ENCODE measurements around the gene NSF. TPM values are rescaled to one million over a fixed set of nuclear protein-coding genes. Genes with fewer than 3 reads are reported as not detected.
"Not testable (repeated sequence)": the region's sequence is repeated elsewhere in the genome, so short reads cannot be mapped to it uniquely, and the experiment has no call there.

Gene NSF
- total RNA-seq, 2 experiments from 2014 or later: 49.8 to 52.8 TPM

DNA sequence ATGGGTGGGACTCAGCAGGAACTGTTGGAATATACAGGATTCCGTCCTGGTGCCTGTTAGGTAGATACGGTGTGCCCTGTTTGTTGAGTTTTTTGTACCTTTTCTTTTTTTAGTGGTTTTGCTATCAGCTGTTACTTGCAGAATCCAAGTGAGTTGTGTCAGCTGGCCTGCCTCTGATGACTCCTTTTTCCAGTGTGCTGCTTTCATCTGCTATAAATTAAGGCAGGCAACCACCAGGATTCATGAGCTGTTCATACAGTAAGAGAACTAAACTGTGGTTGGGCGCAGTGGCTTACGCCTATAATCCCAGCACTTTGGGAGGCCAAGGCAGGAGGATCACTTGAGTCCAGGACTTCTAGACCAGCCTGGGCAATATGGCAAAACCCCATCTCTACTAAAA lies 148.1 kb downstream of the NSF start:
- H3K36me3 Mint-ChIP-seq: peaks cover 4% of the 10 kb centered on the region

DNA sequence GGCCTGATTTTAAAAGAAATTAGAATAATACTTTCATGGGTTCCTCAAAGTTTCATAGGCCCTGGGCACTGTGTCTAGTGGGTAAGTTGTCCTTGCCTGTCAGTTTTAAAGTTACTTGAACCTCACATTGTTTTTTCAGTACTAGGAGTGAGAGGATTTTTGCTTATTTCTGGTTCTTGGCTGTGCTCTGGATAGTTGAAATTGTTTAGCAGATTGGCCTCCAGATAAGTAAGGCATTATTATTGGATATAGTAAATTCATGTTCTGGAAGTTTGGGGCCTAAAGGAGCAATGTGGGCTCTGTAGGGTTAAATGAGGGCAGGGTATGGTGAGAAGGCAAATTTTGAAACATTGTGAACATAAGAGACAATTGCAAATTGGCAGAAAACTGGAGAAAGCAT lies 149.5 kb downstream of the NSF start:
- Mint-ChIP-seq H3K9me3 (no peaks in the 10 kb centered on the region), H3K27me3 (no peaks in the 10 kb centered on the region), H3K4me1 (peaks cover 3% of the 10 kb centered on the region), H3K4me3 (no peak overlapping the region), H3K36me3 (peaks cover 6% of the 10 kb centered on the region), H3K27ac (no peak overlapping the region)
- POLR2A ChIA-PET: no interaction called here
- ATAC-seq (ENCODE audit: low read depth) (no peak), DNase-seq (no peak)

More for the DNA sequence above, 148.1 kb downstream of the NSF start:
- Mint-ChIP-seq H3K9me3 (no peaks in the 10 kb centered on the region), H3K4me3 (no peak overlapping the region), H3K27ac (no peak overlapping the region), H3K27me3 (no peaks in the 10 kb centered on the region), H3K4me1 (peaks cover 3% of the 10 kb centered on the region)
- DNase-seq (no peak), ATAC-seq (ENCODE audit: low read depth) (no peak)
- POLR2A ChIA-PET: no interaction called here

DNA sequence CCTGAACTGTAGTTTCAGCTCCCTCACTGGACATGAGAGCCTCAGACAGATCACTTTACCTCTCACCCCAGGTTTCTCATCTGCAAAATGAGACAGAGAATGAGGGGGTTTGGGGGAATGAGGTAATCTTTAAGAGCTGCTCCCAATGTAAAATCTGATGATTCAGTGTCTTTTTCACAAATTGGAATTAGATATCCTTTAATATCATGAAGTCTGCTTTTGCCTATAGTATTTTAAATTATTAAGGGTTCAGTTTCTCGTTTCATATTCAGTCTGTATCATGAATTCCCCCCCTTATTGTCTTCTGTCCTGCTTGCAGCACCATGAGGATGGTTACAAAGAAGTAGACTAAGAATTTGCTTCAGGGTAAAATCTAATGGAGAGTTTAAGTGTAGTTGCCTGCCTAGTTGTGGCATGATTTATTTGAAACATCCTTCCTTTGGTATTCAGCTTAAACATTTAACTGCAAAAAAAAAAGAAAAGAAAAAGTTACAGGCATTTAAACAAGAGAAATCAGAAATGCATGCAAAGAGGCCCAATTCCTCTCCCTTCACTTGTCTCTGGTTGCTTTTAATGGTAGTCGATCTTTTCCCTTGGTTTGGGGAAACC lies 150.8 kb downstream of the NSF start:
- Mint-ChIP-seq H3K4me1 (peaks cover 3% of the 10 kb centered on the region), H3K27me3 (no peaks in the 10 kb centered on the region), H3K27ac (no peak overlapping the region), H3K36me3 (peaks cover 8% of the 10 kb centered on the region), H3K4me3 (no peak overlapping the region), H3K9me3 (no peaks in the 10 kb centered on the region)
- ATAC-seq (ENCODE audit: low read depth) (no peak), DNase-seq (no peak)
- POLR2A ChIA-PET: no interaction called here

DNA sequence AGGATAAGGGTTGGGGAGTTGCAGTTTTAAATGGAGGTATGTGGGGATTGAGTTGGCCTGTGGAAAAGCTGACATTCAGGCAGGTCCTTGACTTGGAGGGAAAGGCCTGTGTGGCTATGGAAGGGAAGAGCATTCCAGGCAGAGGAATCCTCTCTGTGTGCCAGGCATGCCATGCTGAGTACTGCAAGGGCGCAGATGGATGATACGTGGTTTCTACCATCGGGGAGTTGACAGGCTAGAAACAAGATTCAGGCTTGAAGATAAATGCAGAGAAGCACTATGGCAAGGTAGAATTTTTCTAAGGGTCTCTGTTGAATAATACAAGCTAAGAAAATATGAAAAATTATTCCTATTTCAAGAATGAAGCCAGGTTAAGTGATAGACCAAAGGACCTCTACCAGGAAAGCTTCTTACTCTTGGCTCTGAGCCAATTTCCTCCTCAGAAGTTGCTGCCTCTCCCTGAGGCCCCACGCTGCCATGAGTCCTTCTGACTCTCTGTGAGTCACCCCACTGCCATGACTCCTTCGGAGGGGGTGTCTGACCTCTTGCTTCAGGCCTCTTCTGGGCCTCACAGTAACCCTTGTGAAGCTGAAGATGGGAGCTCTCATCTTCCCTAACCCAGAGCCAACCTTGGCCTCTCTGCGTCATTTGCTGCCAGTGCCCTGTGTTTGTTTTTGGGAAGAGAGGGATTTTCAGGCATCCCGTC lies 152.2 kb downstream of the NSF start:
- Mint-ChIP-seq H3K4me1 (peaks cover 3% of the 10 kb centered on the region), H3K27ac (no peak overlapping the region), H3K27me3 (no peaks in the 10 kb centered on the region), H3K9me3 (no peaks in the 10 kb centered on the region), H3K4me3 (no peak overlapping the region), H3K36me3 (peaks cover 8% of the 10 kb centered on the region)
- no peak for DNase-seq
- ATAC-seq (ENCODE audit: low read depth): no peak
- POLR2A ChIA-PET: no interaction called here

DNA sequence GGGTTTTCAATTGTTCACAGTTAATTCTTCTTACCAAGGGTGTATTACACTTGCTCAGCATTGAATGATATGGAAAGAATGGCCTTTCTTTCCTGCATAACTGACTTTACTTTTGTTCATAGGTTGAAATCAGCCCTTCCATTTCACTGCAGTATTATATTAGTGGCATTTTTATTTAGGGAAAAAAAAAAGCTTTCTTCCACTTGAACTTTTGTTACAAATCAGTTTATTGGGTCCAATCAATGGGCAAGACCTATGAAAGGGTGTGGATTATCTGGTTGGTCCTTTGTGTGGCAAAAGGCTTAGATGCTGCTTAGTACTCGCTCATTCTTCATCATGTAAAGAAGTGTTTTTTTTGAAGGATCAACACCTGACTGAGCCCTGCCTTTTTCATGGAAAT lies 154.0 kb downstream of the NSF start:
- Mint-ChIP-seq H3K27me3 (no peaks in the 10 kb centered on the region), H3K4me1 (peaks cover 3% of the 10 kb centered on the region), H3K4me3 (no peak overlapping the region), H3K27ac (no peak overlapping the region), H3K36me3 (peaks cover 6% of the 10 kb centered on the region), H3K9me3 (no peaks in the 10 kb centered on the region)
- DNase-seq (no peak), ATAC-seq (ENCODE audit: low read depth) (no peak)
- POLR2A ChIA-PET: no interaction called here

DNA sequence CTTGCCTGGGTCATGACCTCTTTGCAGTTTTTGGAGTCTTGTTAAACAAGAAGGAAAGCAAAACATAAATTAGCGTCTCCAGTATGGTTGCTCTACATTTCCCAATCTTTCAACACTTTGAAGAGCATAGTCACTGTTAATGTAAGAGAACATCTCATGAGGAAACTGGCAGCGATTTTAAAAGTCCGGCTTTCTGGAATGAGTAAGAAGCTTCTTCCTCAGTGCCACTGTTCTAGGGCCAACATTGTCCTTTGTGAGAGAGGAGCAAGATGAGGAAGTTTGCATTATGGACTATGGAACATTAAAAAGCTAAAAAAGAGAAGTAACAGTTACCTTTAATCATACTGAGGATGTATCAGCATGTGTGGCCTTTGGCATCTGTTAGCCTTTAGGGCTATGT lies 154.9 kb downstream of the NSF start:
- DNase-seq (no peak), ATAC-seq (ENCODE audit: low read depth) (no peak)
- Mint-ChIP-seq H3K9me3 (no peaks in the 10 kb centered on the region), H3K4me3 (no peak overlapping the region), H3K4me1 (peaks cover 3% of the 10 kb centered on the region), H3K27ac (no peak overlapping the region), H3K27me3 (no peaks in the 10 kb centered on the region), H3K36me3 (peaks cover 6% of the 10 kb centered on the region)
- POLR2A ChIA-PET: no interaction called here

DNA sequence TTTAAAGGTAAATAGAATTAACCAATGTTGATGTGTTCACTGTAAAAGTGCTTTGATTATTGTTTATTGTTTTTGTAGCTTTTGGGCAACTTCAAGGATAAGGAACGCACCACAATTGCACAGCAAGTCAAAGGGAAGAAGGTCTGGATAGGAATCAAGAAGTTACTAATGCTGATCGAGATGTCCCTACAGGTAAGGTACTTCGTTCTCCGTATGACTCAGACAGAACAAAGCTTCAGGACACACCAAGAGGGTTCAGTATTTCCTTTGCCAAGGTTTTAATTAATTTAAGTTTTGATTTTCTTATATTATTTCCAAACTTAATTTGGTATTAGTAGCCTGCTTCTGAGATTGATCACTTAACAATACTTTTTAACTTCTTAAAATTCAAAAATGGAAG lies 161.0 kb downstream of the NSF start:
- no peak for ATAC-seq (ENCODE audit: low read depth)
- no peak overlapping the region for H3K4me3 Mint-ChIP-seq
- POLR2A ChIA-PET: no interaction called here
- no peaks in the 10 kb centered on the region for H3K4me1 Mint-ChIP-seq
- H3K27ac Mint-ChIP-seq: no peak overlapping the region
- no peaks in the 10 kb centered on the region for H3K9me3 Mint-ChIP-seq
- no peaks in the 10 kb centered on the region for H3K27me3 Mint-ChIP-seq
- no peak for DNase-seq
- H3K36me3 Mint-ChIP-seq: peaks cover 17% of the 10 kb centered on the region

DNA sequence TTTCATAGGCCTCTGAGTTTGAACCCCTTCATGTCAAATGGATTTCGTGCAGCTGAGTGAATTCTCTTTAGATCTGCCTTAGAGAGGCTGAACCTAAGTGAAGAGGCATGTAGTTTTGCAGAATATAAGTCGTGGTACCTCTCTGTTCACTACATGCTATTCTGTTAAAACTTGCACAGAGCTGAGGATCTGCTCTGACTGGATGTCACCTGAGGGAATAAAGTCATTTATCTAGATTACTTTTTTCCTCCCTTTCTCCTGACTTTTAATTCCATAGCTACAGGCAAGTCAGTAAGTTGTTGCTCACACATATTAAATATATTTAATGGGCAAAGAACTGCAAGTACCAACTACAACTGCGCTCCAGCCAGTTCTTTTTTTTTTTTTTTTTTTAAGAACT lies 163.3 kb downstream of the NSF start:
- Mint-ChIP-seq H3K4me1 (no peaks in the 10 kb centered on the region), H3K36me3 (peaks cover 17% of the 10 kb centered on the region), H3K27ac (no peak overlapping the region), H3K27me3 (no peaks in the 10 kb centered on the region), H3K9me3 (no peaks in the 10 kb centered on the region), H3K4me3 (no peak overlapping the region)
- no peak for ATAC-seq (ENCODE audit: low read depth)
- POLR2A ChIA-PET: no interaction called here
- no peak for DNase-seq

DNA sequence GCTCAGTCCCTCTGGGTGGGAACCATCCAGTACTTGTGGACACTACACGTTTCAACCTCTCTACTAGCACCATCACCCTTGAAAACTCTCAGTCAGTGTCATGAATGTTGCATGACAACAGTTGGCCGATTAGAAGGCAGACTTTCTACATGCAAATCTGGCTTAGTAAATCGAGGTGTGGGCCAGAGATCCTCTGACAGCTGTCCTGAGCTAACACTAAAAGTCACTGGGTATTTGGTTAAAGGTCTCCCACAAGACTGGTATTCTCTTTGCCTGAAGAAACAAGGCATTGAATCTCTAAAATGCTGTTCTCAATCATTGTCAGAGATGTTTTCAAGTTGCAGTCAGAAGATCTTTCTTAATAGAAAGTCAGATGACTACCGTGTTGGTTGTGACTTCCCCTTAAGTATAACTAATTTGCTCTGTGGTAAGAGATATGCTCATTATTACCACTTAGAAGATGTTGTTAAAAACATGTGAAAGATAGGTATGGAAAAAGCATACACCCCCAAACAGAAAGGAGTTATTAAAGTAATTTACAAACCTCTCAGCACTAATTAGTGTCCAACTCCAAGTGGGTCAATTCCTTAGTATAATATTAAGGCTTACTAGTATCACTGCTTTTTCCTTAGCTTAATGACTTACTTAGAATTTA lies 165.7 kb downstream of the NSF start:
- ATAC-seq (ENCODE audit: low read depth) (no peak), DNase-seq (no peak)
- H3K4me1 Mint-ChIP-seq: no peaks in the 10 kb centered on the region
- H3K9me3 Mint-ChIP-seq: no peaks in the 10 kb centered on the region
- POLR2A ChIA-PET: no interaction called here
- peaks cover 19% of the 10 kb centered on the region for H3K36me3 Mint-ChIP-seq
- no peak overlapping the region for H3K4me3 Mint-ChIP-seq
- H3K27me3 Mint-ChIP-seq: no peaks in the 10 kb centered on the region
- H3K27ac Mint-ChIP-seq: no peak overlapping the region

DNA sequence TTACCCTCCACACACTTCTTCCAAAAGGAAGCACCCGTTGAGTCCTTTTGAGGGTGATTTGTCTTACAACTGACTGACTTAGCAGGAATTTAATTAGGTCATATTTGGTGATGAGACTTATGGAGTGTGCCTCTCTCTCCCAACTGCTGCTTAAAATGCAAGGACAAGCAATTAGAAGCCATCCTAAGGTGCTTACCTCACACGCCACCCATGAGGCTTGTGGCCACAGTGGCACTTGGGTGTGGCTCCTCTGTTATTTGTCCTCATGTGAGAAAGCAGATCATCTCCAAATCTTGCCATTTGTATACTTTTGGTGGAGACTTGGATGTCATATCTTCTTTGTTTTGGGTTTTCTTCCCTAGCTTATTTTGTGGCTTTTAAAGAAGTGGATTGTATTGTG lies 166.4 kb downstream of the NSF start:
- DNase-seq (no peak), ATAC-seq (ENCODE audit: low read depth) (no peak)
- peaks cover 19% of the 10 kb centered on the region for H3K36me3 Mint-ChIP-seq
- H3K27me3 Mint-ChIP-seq: no peaks in the 10 kb centered on the region
- H3K9me3 Mint-ChIP-seq: no peaks in the 10 kb centered on the region
- no peaks in the 10 kb centered on the region for H3K4me1 Mint-ChIP-seq
- POLR2A ChIA-PET: no interaction called here
- H3K4me3 Mint-ChIP-seq: no peak overlapping the region
- H3K27ac Mint-ChIP-seq: no peak overlapping the region

DNA sequence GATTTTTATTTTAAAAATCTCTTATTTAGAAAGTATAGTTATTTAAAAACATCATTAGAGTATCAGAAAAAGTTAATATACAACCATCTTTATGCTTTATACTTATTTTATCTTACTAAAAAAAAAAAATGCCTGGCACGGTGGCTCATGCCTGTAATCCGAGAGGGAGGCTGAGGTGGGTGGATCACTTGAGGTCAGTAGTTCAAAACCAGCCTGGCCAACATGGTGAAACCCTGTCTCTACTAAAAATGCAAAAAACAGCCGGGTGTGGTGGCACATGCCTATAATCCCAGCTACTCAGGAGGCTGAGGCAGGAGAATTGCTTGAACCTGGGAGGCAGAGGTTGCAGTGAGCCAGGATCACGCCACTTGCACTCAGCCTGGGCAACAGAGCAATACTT lies 167.1 kb downstream of the NSF start:
- not testable (repeated sequence) for H3K4me1 Mint-ChIP-seq, H3K4me3 Mint-ChIP-seq

DNA sequence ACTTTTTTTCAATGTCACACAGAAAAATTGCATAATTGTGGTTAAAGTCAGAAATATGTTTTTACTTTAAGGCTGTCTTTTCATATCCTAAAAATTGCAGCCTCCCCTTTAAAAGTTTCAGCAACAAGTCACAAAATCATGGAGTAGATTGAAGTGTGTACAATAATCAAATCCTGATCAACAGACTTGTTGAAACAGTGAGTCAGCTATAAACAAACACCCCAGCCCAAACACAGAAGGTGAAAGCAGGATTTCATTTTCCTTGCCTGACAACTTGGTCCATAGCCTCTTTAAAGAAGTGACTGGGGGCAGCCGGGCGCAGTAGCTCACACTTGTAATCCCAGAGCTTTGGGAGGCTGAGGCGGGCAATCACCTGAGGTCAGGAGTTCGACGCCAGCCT lies 168.1 kb downstream of the NSF start:
- Mint-ChIP-seq H3K36me3 (peaks cover 13% of the 10 kb centered on the region), H3K27ac (no peak overlapping the region), H3K27me3 (no peaks in the 10 kb centered on the region), H3K4me1 (no peaks in the 10 kb centered on the region), H3K4me3 (no peak overlapping the region), H3K9me3 (no peaks in the 10 kb centered on the region)
- POLR2A ChIA-PET: no interaction called here
- no peak for DNase-seq
- ATAC-seq (ENCODE audit: low read depth): no peak

More for the DNA sequence above, 167.1 kb downstream of the NSF start:
- ATAC-seq (ENCODE audit: low read depth); H3K27ac Mint-ChIP-seq; H3K9me3 Mint-ChIP-seq; H3K27me3 Mint-ChIP-seq; DNase-seq: not testable (repeated sequence)
- POLR2A ChIA-PET: interaction anchor here (0.7 kb wide), 1 partner anchor 400 kb away, joined by 3 read pairs; no protein-coding TSS in a partner anchor
- H3K36me3 Mint-ChIP-seq: peaks cover 17% of the 10 kb centered on the region

DNA sequence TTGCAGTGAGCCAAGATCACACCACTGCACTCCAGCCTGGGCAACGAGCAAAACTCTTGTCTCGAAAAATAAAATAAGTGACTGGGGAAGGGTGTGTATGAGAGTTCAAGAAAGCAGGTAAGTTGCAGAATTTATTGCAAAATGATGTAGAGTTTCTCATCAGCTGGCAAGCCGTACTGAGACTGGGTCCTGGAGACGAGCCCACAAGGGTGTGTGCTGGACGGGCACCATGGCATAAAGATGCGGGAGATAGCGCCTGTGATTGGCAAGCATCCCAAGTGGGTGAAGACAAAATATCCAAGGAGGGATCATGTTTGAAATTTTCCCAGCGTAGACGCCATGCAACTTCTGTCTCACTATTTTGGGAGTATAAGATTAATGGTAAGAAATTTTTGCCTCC lies 168.7 kb downstream of the NSF start:
- no peak for ATAC-seq (ENCODE audit: low read depth)
- Mint-ChIP-seq H3K4me3 (no peak overlapping the region), H3K27ac (no peak overlapping the region), H3K36me3 (peaks cover 11% of the 10 kb centered on the region), H3K4me1 (no peaks in the 10 kb centered on the region), H3K27me3 (no peaks in the 10 kb centered on the region), H3K9me3 (no peaks in the 10 kb centered on the region)
- POLR2A ChIA-PET: no interaction called here
- no peak for DNase-seq

DNA sequence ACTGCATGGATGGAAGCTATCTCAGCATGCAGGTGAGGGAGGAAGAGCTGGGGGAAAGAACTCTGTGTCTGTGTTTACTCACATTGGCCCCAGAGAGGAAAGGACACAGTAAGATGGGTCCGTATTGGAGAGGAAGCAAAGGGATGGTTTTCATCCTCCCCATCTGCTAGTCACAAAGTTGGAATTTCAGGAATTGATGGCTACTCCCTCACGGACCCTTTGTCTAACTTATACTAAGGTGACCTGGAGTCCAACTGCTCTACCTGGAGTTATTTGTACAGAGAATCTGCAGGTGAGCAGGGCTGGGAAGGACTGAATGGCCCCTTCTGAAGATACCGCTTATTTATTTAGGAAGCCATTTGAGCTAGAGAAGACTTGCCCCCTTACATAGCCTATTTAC lies 172.9 kb downstream of the NSF start:
- DNase-seq (no peak), ATAC-seq (ENCODE audit: low read depth) (no peak)

More for the DNA sequence above, 172.9 kb downstream of the NSF start:
- peaks cover 2% of the 10 kb centered on the region for H3K36me3 Mint-ChIP-seq
- no peaks in the 10 kb centered on the region for H3K9me3 Mint-ChIP-seq
- H3K4me3 Mint-ChIP-seq: no peak overlapping the region
- H3K4me1 Mint-ChIP-seq: no peaks in the 10 kb centered on the region
- H3K27ac Mint-ChIP-seq: no peak overlapping the region
- POLR2A ChIA-PET: interaction anchor here (0.5 kb wide), 1 partner anchor 1615 kb away, joined by 5 read pairs; the partner anchor contains the start of gene HEXIM1
- H3K27me3 Mint-ChIP-seq: peaks cover 2% of the 10 kb centered on the region
